Stimulated activated CD8-positive, alpha-beta memory T cell treated with anti-CD3 and anti-CD28 coated beads, Interleukin-4, amount 100 ng/mL, for 24 hours (primary cell): ENCODE data around the gene NCMAP.

Experiments
- DNase-seq: peaks from one replicate; pipeline ENCODE4 v3.0.0-alpha.2; 2020; ENCODE audit warnings: low read depth

The NCMAP gene

GRCh38 chr1:24622218-24622617 lies 66.3 kb downstream of the NCMAP start:
- DNase-seq, result no peak

- no peak for DNase-seq
Observed at GRCh38 chr1:24632832-24633175, 76.9 kb downstream of the NCMAP start.

GRCh38 chr1:24635195-24635843 lies 79.4 kb downstream of the NCMAP start:
- DNase-seq, result no peak

- DNase-seq, result no peak
Observed at GRCh38 chr1:24636661-24637357, 80.9 kb downstream of the NCMAP start.

- DNase-seq, result no peak
Observed at GRCh38 chr1:24639094-24639493, 83.2 kb downstream of the NCMAP start.

GRCh38 chr1:24639881-24640280 lies 84.0 kb downstream of the NCMAP start:
- no peak for DNase-seq

- DNase-seq, result no peak
Observed at GRCh38 chr1:24640288-24640687, 84.4 kb downstream of the NCMAP start.

- DNase-seq, result no peak
Observed at GRCh38 chr1:24641646-24642151, 85.8 kb downstream of the NCMAP start.

- DNase-seq, result peak; percentile 96
Observed at GRCh38 chr1:24642481-24643362, 86.8 kb downstream of the NCMAP start, which contains the start of gene SRRM1. Gene SRRM1 (plus strand): TSS chr1:24643302. CDS start chr1:24643327, 25 bp downstream.

GRCh38 chr1:24643363-24644099 lies 87.6 kb downstream of the NCMAP start:
- DNase-seq, result peak; percentile 39

- DNase-seq, result no peak
Observed at GRCh38 chr1:24644100-24644384, 88.2 kb downstream of the NCMAP start.

- DNase-seq, result no peak
Observed at GRCh38 chr1:24648919-24649318, 93.0 kb downstream of the NCMAP start.

- no peak for DNase-seq
Observed at GRCh38 chr1:24652382-24652781, 96.5 kb downstream of the NCMAP start.

GRCh38 chr1:24654010-24654409 lies 98.1 kb downstream of the NCMAP start:
- no peak for DNase-seq

GRCh38 chr1:24656046-24656445 lies 100.2 kb downstream of the NCMAP start:
- no peak for DNase-seq

- DNase-seq, result no peak
Observed at GRCh38 chr1:24657781-24658180, 101.9 kb downstream of the NCMAP start.
